Measurements from ENCODE around the gene SOX6. TPM values are rescaled to one million over a fixed set of nuclear protein-coding genes. Genes with fewer than 3 reads are reported as not detected.

SOX6 gene
- total RNA-seq, 1 donor from 2014 or later: 1.6 TPM

DNA sequence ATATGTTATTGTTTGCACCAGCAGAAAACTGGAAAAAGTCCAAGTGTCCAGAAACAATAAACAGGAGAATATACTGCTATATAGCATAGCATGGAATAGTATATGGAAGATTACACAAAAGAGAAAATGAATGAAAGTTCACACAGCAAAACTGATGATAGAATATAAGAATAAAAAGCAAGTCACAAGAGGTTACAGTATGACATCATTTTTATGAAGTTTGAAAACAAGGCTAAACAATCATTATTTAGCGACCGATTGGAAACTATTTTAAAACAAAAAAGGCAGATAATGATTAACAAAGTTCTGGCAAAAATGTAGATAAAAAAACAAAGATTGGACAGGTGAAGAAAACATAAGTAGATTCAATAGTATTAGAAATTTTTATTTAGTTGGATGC, 47.1 kb downstream of the SOX6 start:
- no peaks in the 10 kb centered on the region for H3K36me3 ChIP-seq
- H3K9me3 ChIP-seq: no peaks in the 10 kb centered on the region
- H3K4me3 ChIP-seq: no peak overlapping the region
- H3K4me1 ChIP-seq: no peaks in the 10 kb centered on the region
- TF ChIP-seq, protein P1, sequence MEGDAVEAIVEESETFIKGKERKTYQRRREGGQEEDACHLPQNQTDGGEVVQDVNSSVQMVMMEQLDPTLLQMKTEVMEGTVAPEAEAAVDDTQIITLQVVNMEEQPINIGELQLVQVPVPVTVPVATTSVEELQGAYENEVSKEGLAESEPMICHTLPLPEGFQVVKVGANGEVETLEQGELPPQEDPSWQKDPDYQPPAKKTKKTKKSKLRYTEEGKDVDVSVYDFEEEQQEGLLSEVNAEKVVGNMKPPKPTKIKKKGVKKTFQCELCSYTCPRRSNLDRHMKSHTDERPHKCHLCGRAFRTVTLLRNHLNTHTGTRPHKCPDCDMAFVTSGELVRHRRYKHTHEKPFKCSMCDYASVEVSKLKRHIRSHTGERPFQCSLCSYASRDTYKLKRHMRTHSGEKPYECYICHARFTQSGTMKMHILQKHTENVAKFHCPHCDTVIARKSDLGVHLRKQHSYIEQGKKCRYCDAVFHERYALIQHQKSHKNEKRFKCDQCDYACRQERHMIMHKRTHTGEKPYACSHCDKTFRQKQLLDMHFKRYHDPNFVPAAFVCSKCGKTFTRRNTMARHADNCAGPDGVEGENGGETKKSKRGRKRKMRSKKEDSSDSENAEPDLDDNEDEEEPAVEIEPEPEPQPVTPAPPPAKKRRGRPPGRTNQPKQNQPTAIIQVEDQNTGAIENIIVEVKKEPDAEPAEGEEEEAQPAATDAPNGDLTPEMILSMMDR (IDR thresholded peaks at IDR 0.05): no peak
- no peak overlapping the region for H3K27ac ChIP-seq
- intact Hi-C loops (cut with DNase I): no loop called here
- H3K27me3 ChIP-seq: no peaks in the 10 kb centered on the region
- no peak for DNase-seq (ENCODE audit: low spot score in 2 of 2)

DNA sequence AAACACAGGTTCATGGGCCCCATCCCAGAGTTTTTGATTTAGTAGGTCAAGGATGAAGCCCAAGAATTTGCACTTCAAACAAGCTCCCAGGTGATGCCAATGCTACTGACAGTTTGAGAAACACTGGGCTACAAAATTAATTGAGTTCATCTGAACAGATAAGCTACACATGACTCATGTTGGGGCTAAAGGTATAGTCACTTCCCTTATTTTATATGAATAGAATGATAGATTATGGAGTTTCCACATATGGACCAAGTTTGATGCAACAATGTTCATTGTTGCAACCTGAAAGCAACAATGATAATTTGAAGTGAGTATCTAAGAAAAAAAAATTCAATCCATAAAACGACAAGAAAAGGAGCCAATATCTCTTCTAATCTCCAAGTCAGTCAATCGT, 54.9 kb downstream of the SOX6 start:
- intact Hi-C loops (cut with DNase I): no loop called here
- TF ChIP-seq, protein P1 (IDR thresholded peaks at IDR 0.05): no peak
- no peak overlapping the region for H3K4me3 ChIP-seq
- H3K27ac ChIP-seq: no peak overlapping the region
- H3K36me3 ChIP-seq: no peaks in the 10 kb centered on the region
- H3K9me3 ChIP-seq: no peaks in the 10 kb centered on the region
- no peak for DNase-seq (ENCODE audit: low spot score in 2 of 2)
- H3K27me3 ChIP-seq: no peaks in the 10 kb centered on the region
- H3K4me1 ChIP-seq: no peaks in the 10 kb centered on the region

GRCh38 chr11:16299884-16300782, 56.2 kb downstream of the SOX6 start:
- DNase-seq (ENCODE audit: low spot score in 2 of 2): no peak
- H3K27ac ChIP-seq: no peak overlapping the region
- no peak overlapping the region for H3K4me3 ChIP-seq
- TF ChIP-seq, protein P1 (IDR thresholded peaks at IDR 0.05): no peak
- no peaks in the 10 kb centered on the region for H3K9me3 ChIP-seq
- H3K36me3 ChIP-seq: no peaks in the 10 kb centered on the region
- H3K27me3 ChIP-seq: no peaks in the 10 kb centered on the region
- intact Hi-C loops (cut with DNase I): no loop called here
- H3K4me1 ChIP-seq: no peaks in the 10 kb centered on the region

- no peak overlapping the region for H3K27ac ChIP-seq
- no peaks in the 10 kb centered on the region for H3K27me3 ChIP-seq
- no peak for DNase-seq (ENCODE audit: low spot score in 2 of 2)
- no peak overlapping the region for H3K4me3 ChIP-seq
- no peaks in the 10 kb centered on the region for H3K9me3 ChIP-seq
- H3K4me1 ChIP-seq: no peaks in the 10 kb centered on the region
- H3K36me3 ChIP-seq: no peaks in the 10 kb centered on the region
- TF ChIP-seq, protein P1 (IDR thresholded peaks at IDR 0.05): no peak
- intact Hi-C loops (cut with DNase I): no loop called here
These were observed 57.0 kb downstream of the SOX6 start for GRCh38 chr11:16299390-16299789.

GRCh38 chr11:16297332-16297731, 59.0 kb downstream of the SOX6 start:
- H3K27me3 ChIP-seq: no peaks in the 10 kb centered on the region
- H3K36me3 ChIP-seq: no peaks in the 10 kb centered on the region
- no peak overlapping the region for H3K4me3 ChIP-seq
- no peak overlapping the region for H3K27ac ChIP-seq
- intact Hi-C loops (cut with DNase I): no loop called here
- DNase-seq (ENCODE audit: low spot score in 2 of 2): no peak
- no peaks in the 10 kb centered on the region for H3K4me1 ChIP-seq
- TF ChIP-seq, protein P1 (IDR thresholded peaks at IDR 0.05): no peak
- H3K9me3 ChIP-seq: no peaks in the 10 kb centered on the region

Measured in ascending aorta (tissue), 2 donors.